Gastrocnemius medialis (tissue), 4 donors: Measurements from ENCODE around the gene ITPR1.

Experiments used
- CTCF ChIP-seq, 5 experiments: fragments of 450-650 bp in 3 of 5; fragments of 200-600 bp in 2 of 5; sonication (generic) in 2 of 5; IDR thresholded peaks in 4 of 5; conservative IDR thresholded peaks in 1 of 5; 1 replicate in 4 of 5; 2 replicates in 1 of 5; pipeline ENCODE4 v1.5.1; 2016 to 2019; ENCODE audit warnings: antibody characterized with exemption in 5 of 5, mild to moderate bottlenecking in 3 of 5, moderate library complexity in 3 of 5
- POLR2A ChIP-seq, 2 donors: fragments of 450-650 bp; IDR thresholded peaks; one replicate each; pipeline ENCODE4 v1.6.1; 2017; ENCODE audit warnings: antibody characterized with exemption in 2 of 2, mild to moderate bottlenecking in 2 of 2, moderate library complexity in 2 of 2

GRCh38 chr3:4492208-4493013 is 737 bp upstream of the ITPR1 start:
- TF ChIP-seq CTCF (IDR thresholded peaks at IDR 0.05 in 4 of 5, conservative IDR thresholded peaks at IDR 0.05 in 1 of 5) (no peak), POLR2A (IDR thresholded peaks at IDR 0.05) (no peak)
